ENCODE measurements around the gene CTNNA3. TPM values are rescaled to one million over a fixed set of nuclear protein-coding genes. Genes with fewer than 3 reads are reported as not detected.

Gene CTNNA3
- total and polyA plus RNA-seq, 2 of the 4 experiments (the other 2 are of a cell fraction): 0.19 to 0.90 TPM

- in situ Hi-C loops (cut with MboI; ENCODE audit: low sequenced_read_pairs): no loop called here
- no CpG with 5 or more reads among the region's 1 CpG for WGBS, 2 experiments (ENCODE audit: extremely low coverage in 2 of 2, insufficient read length in 1 of 2)
- H4K20me1 ChIP-seq (ENCODE audit: insufficient read depth, low read length): no peaks in the 10 kb centered on the region
- no peak overlapping the region for H4K91ac ChIP-seq (ENCODE audit: insufficient read depth, low read depth, low read length)
- H2BK5ac ChIP-seq (ENCODE audit: low read depth, low read length, poor library complexity, severe bottlenecking): no peak overlapping the region
- H4K8ac ChIP-seq (ENCODE audit: low read depth in 2 of 2, low read length in 2 of 2): no peak overlapping the region
- H2BK120ac ChIP-seq (ENCODE audit: low read depth, low read length): no peak overlapping the region
- ATAC-seq (ENCODE audit: low read depth) (no peak), DNase-seq (no peak)
- no peak overlapping the region for H3K18ac ChIP-seq (ENCODE audit: low read depth, low read length)
- dilution Hi-C loops (cut with HindIII; ENCODE audit: low sequenced_read_pairs, unreplicated experiment): no loop called here
- no peak overlapping the region for H3K23ac ChIP-seq (ENCODE audit: low read depth, low read length)
- ChIA-PET CTCF (no interaction called here), POLR2A (ENCODE audit: unreplicated experiment) (interaction anchor here (0.6 kb wide), 1 partner anchor 18 kb away, joined by 3 read pairs; no protein-coding TSS in a partner anchor)
- intact Hi-C loops (cut with micrococcal nuclease): no loop called here
- H3K9ac ChIP-seq (ENCODE audit: low read depth, low read length): no peak overlapping the region
- H3K56ac ChIP-seq (ENCODE audit: extremely low read depth, insufficient read depth, low read length): no peak overlapping the region
- H2AFZ ChIP-seq (replicated peaks; ENCODE audit: low read length, poor library complexity): no peak overlapping the region
- H3K79me1 ChIP-seq (ENCODE audit: low read depth in 1 of 2, low read length in 2 of 2): no peaks in the 10 kb centered on the region
- H3K27me3 ChIP-seq (ENCODE audit: control insufficient read depth, insufficient read depth, low read length): no peaks in the 10 kb centered on the region
- no peak overlapping the region for H2AK9ac ChIP-seq (replicated peaks; ENCODE audit: low read depth, low read length, poor library complexity)
- no peak overlapping the region for H3K4me3 ChIP-seq (ENCODE audit: insufficient read depth, low read depth, low read length)
- H3K4me1 ChIP-seq (ENCODE audit: control insufficient read depth, insufficient read depth, low read length): no peaks in the 10 kb centered on the region
- H3K14ac ChIP-seq (replicated peaks; ENCODE audit: low read depth, low read length): no peak overlapping the region
- no peak overlapping the region for H4K5ac ChIP-seq (ENCODE audit: low read depth, low read length)
- no peak overlapping the region for H2BK20ac ChIP-seq (ENCODE audit: low read depth, low read length)
- H3K9me1 ChIP-seq (ENCODE audit: insufficient read depth, low read length): no peaks in the 10 kb centered on the region
- no peak overlapping the region for H3K4me2 ChIP-seq (ENCODE audit: low read depth, low read length)
- no peak for TF ChIP-seq RFX5 (IDR thresholded peaks at IDR 0.05; ENCODE audit: low read depth, low read length)
- no peak for TF ChIP-seq RAD21 (IDR thresholded peaks at IDR 0.05; ENCODE audit: low read length)
- no peak for TF ChIP-seq SMC3 (IDR thresholded peaks at IDR 0.05; ENCODE audit: low read depth, low read length)
- TF ChIP-seq NFE2L2 (IDR thresholded peaks at IDR 0.05; ENCODE audit: low read depth, low read length): no peak
- TF ChIP-seq MXI1 (IDR thresholded peaks at IDR 0.05; ENCODE audit: borderline replicate concordance, low read depth, low read length): no peak
- no peak for TF ChIP-seq RCOR1 (IDR thresholded peaks at IDR 0.05; ENCODE audit: insufficient replicate concordance, low read length)
- no peak for TF ChIP-seq POLR2A (IDR thresholded peaks at IDR 0.05; ENCODE audit: low read depth, low read length)
- no peak for TF ChIP-seq CHD1 (IDR thresholded peaks at IDR 0.05; ENCODE audit: low read depth, low read length)
- no peak for TF ChIP-seq FOS (IDR thresholded peaks at IDR 0.05; ENCODE audit: low read depth, low read length)
- TF ChIP-seq CEBPB (IDR thresholded peaks at IDR 0.05; ENCODE audit: low read depth, low read length): no peak
- no peak for TF ChIP-seq BHLHE40 (IDR thresholded peaks at IDR 0.05; ENCODE audit: low read depth, low read length)
- H3K4ac ChIP-seq (ENCODE audit: low read depth, low read length): no peak overlapping the region
- H3K27ac ChIP-seq (ENCODE audit: insufficient read depth, low read length): no peak overlapping the region
- H3K9me3 ChIP-seq (ENCODE audit: control insufficient read depth, insufficient read depth, low read length): no peaks in the 10 kb centered on the region
- no TSS peak for BruUV-seq (replicated peaks)
- H3K36me3 ChIP-seq (ENCODE audit: control insufficient read depth, insufficient read depth, low read length): no peaks in the 10 kb centered on the region
- no peak overlapping the region for H2BK15ac ChIP-seq (ENCODE audit: low read depth, low read length)
- H2AK5ac ChIP-seq (ENCODE audit: low read depth, low read length): no peak overlapping the region
These were observed 364.7 kb downstream of the CTNNA3 start for GRCh38 chr10:67331121-67331910.
